OCI-LY7 (cell line): ENCODE data around the gene PTPRT. TPM values are rescaled to one million over a fixed set of nuclear protein-coding genes. Genes with fewer than 3 reads are reported as not detected.

ENCODE experiments used
- BruUV-seq: library from RNA; stranded (reverse); fragments of 400-500 nt; replicated peaks from 2 replicates; lab custom pipeline; 2021; lab: Mats Ljungman, UMichigan
- CTCF ChIA-PET: fragments of 300-600 bp; sonication (Branson Sonifier 250); formaldehyde crosslinking; loops from one replicate; lab custom pipeline; 2022; ENCODE audit warnings: antibody characterized with exemption; ENCODE audit not compliant: unreplicated experiment; lab: Charles Lee
- POLR2A ChIA-PET: fragments of 300-600 bp; sonication (Branson Sonifier 250); formaldehyde crosslinking; loops from one replicate; lab custom pipeline; 2022; ENCODE audit warnings: antibody characterized with exemption; lab: Charles Lee
- DNase-seq: peaks from one replicate; pipeline ENCODE4 v3.0.0-alpha.2; 2015; ENCODE audit warnings: low spot score
- H2AFZ ChIP-seq: fragments of 200-600 bp; sonication (generic), shearing (Covaris generic); 2 replicates; pipeline ENCODE4 v1.6.1; 2014; ENCODE audit warnings: mild to moderate bottlenecking, antibody characterized with exemption, low read length, moderate library complexity
- H3K27ac ChIP-seq: fragments of 200-600 bp; sonication (generic); 2 replicates; pipeline ENCODE4 v1.5.1; 2014; ENCODE audit warnings: mixed run types, low read depth, mild to moderate bottlenecking, moderate library complexity, low read length, inconsistent platforms; ENCODE audit not compliant: poor library complexity, severe bottlenecking
- H3K36me3 ChIP-seq: fragments of 200-600 bp; sonication (generic); 2 replicates; pipeline ENCODE4 v1.6.1; 2014; ENCODE audit warnings: mild to moderate bottlenecking, antibody characterized with exemption, low read length, moderate library complexity, mixed read lengths; ENCODE audit not compliant: insufficient read depth
- H3K4me1 ChIP-seq: fragments of 200-600 bp; sonication (generic); 2 replicates; pipeline ENCODE4 v1.5.1; 2014; ENCODE audit warnings: mild to moderate bottlenecking, low read length; ENCODE audit not compliant: insufficient read depth, poor library complexity, severe bottlenecking
- H3K4me2 ChIP-seq: fragments of 200-600 bp; sonication (generic); 2 replicates; pipeline ENCODE4 v1.6.1; 2014; ENCODE audit warnings: mild to moderate bottlenecking, low read length
- H3K4me3 ChIP-seq: fragments of 200-600 bp; sonication (generic); 2 replicates; pipeline ENCODE4 v1.5.1; 2014; ENCODE audit warnings: mild to moderate bottlenecking, low read depth, low read length; ENCODE audit not compliant: poor library complexity, severe bottlenecking
- H3K79me2 ChIP-seq: fragments of 200-600 bp; sonication (generic); 2 replicates; pipeline ENCODE4 v1.6.1; 2016; ENCODE audit warnings: low read depth, mild to moderate bottlenecking, low read length, moderate library complexity, mixed read lengths; ENCODE audit not compliant: insufficient read depth
- H3K9me2 ChIP-seq: fragments of 200-600 bp; sonication (generic); 2 replicates; pipeline ENCODE4 v1.6.1; 2016; ENCODE audit warnings: mild to moderate bottlenecking, low read length, mixed read lengths; ENCODE audit not compliant: insufficient read depth
- H3K9me3 ChIP-seq: fragments of 200-600 bp; sonication (generic); 2 replicates; pipeline ENCODE4 v1.6.1; 2014; ENCODE audit warnings: mild to moderate bottlenecking, mixed run types, low read length, mixed read lengths
- H4K20me1 ChIP-seq: fragments of 200-600 bp; sonication (generic); 2 replicates; pipeline ENCODE4 v1.6.1; 2014; ENCODE audit warnings: mild to moderate bottlenecking, antibody characterized with exemption, low read length, moderate library complexity, mixed read lengths; ENCODE audit not compliant: insufficient read depth
- CTCF ChIP-seq: fragments of 200-600 bp; sonication (generic); conservative IDR thresholded peaks from 2 replicates; pipeline ENCODE4 v1.5.1; 2014; ENCODE audit warnings: mild to moderate bottlenecking, antibody characterized with exemption, low read length, moderate library complexity, mixed read lengths
- EZH2phosphoT487 ChIP-seq: fragments of 200-600 bp; sonication (generic); IDR thresholded peaks from 2 replicates; pipeline ENCODE4 v1.6.1; 2018; ENCODE audit warnings: low read depth, borderline replicate concordance, mild to moderate bottlenecking, mixed run types, antibody characterized with exemption, low read length, moderate library complexity, mixed read lengths
- intact Hi-C: fragments of 100-400 bp; cut with micrococcal nuclease; formaldehyde crosslinking; loops from one replicate; pipeline ENCODE4 v1.10.0; 2022; ENCODE audit not compliant: unreplicated experiment
- total RNA-seq, 2 experiments: library from RNA; depleted of rRNA in 1 of 2; stranded (reverse); fragments of >200 nt in 1 of 2; shearing (Covaris generic) in 1 of 2; gene quantifications; 2 replicates each; pipeline ENCODE4 v1.2.3, GENCODE V29; 2014 to 2022

PTPRT gene
- total RNA-seq, 2 experiments from 2014 or later: not detected

GRCh38 chr20:42359617-42360016, 830.1 kb downstream of the PTPRT start:
- H3K9me2 ChIP-seq: no peaks in the 10 kb centered on the region
- H3K27ac ChIP-seq: no peak overlapping the region
- no peak for DNase-seq
- intact Hi-C loops: no loop called here
- no peaks in the 10 kb centered on the region for H3K4me1 ChIP-seq
- BruUV-seq: no TSS peak
- H3K79me2 ChIP-seq: no peaks in the 10 kb centered on the region
- no peaks in the 10 kb centered on the region for H4K20me1 ChIP-seq
- H3K9me3 ChIP-seq: no peaks in the 10 kb centered on the region
- CTCF ChIA-PET: no interaction called here
- POLR2A ChIA-PET: interaction anchor here (0.8 to 1.0 kb wide), 3 partner anchors 11 to 1149 kb away, joined by 3 read pairs; no protein-coding TSS in a partner anchor
- H3K4me3 ChIP-seq: no peak overlapping the region
- H2AFZ ChIP-seq: no peak overlapping the region
- no peaks in the 10 kb centered on the region for H3K36me3 ChIP-seq
- TF ChIP-seq EZH2phosphoT487: no peak
- TF ChIP-seq CTCF: no peak
- H3K4me2 ChIP-seq: no peak overlapping the region

- Histone ChIP-seq H3K79me2 (no peaks in the 10 kb centered on the region), H3K27ac (no peak overlapping the region), H2AFZ (no peak overlapping the region), H4K20me1 (no peaks in the 10 kb centered on the region), H3K4me1 (no peaks in the 10 kb centered on the region), H3K4me3 (no peak overlapping the region), H3K36me3 (no peaks in the 10 kb centered on the region), H3K9me2 (no peaks in the 10 kb centered on the region), H3K4me2 (no peak overlapping the region), H3K9me3 (no peaks in the 10 kb centered on the region)
- intact Hi-C loops: no loop called here
- no peak for TF ChIP-seq CTCF
- ChIA-PET CTCF (no interaction called here), POLR2A (no interaction called here)
- no TSS peak for BruUV-seq
- no peak for DNase-seq
Observed at GRCh38 chr20:42352096-42352495, 837.6 kb downstream of the PTPRT start.

GRCh38 chr20:42350521-42350920, 839.2 kb downstream of the PTPRT start:
- H3K4me2 ChIP-seq: no peak overlapping the region
- no peak overlapping the region for H3K27ac ChIP-seq
- H3K79me2 ChIP-seq: no peaks in the 10 kb centered on the region
- no peaks in the 10 kb centered on the region for H3K36me3 ChIP-seq
- no peaks in the 10 kb centered on the region for H3K4me1 ChIP-seq
- no peaks in the 10 kb centered on the region for H3K9me3 ChIP-seq
- intact Hi-C loops: no loop called here
- no peak for TF ChIP-seq EZH2phosphoT487
- H3K9me2 ChIP-seq: no peaks in the 10 kb centered on the region
- CTCF ChIA-PET: no interaction called here
- no peak overlapping the region for H2AFZ ChIP-seq
- no peak for DNase-seq
- H3K4me3 ChIP-seq: no peak overlapping the region
- no TSS peak for BruUV-seq
- no peaks in the 10 kb centered on the region for H4K20me1 ChIP-seq
- POLR2A ChIA-PET: interaction anchor here (0.7 kb wide), 1 partner anchor 24 kb away, joined by 3 read pairs; no protein-coding TSS in a partner anchor
